ENCODE data around the gene RAB3IL1.

GRCh38 chr11:61854206-61854895, 63.0 kb downstream of the RAB3IL1 start:
- TF ChIP-seq CTCF (IDR thresholded peaks at IDR 0.05) (no peak), POLR2A (IDR thresholded peaks at IDR 0.05) (no peak)
